Measurements from ENCODE around the gene SAGE1. TPM values are rescaled to one million over a fixed set of nuclear protein-coding genes. Genes with fewer than 3 reads are reported as not detected.
"Not testable (repeated sequence)": the region's sequence is repeated elsewhere in the genome, so short reads cannot be mapped to it uniquely, and the experiment has no call there.

The SAGE1 gene
- not detected in 2 replicates for total RNA-seq

DNA sequence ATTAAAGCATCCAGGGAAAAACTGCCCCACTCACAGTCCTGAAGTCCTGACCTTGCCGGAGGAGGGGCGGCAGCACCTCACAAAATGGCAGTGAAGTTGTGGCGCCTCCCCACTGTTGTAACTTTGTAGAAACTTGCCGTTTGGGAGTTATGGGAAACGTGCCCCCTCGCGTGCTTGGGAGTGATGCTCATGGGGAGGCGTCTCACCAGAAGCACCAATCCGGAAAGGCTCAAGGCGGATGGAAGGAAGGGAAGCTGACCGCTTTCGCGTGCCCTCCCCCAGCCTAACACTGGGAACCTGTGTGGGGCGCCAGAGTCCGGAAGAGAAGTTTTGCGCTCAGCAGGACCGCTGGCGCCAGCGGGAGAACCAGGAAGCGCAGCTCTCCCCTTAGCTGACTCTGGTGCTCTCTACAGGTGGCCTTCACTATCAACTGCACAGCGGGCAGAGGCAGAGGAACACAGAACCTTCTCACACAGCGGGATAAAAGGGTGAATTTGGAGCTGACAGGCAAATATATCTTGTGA, at the start of gene SAGE1, which contains the start of gene CT45A10:
Gene SAGE1 (plus strand): TSS at position 423 of the 524 bp plus-strand sequence. CDS start 2,527 bp downstream, outside the sequence.
Gene CT45A10 (minus strand): TSS at position 151 of the 524 bp plus-strand sequence. CDS start 8,100 bp downstream, outside the sequence.
- DNase-seq (ENCODE audit: low read depth in 2 of 2) = no peak

DNA sequence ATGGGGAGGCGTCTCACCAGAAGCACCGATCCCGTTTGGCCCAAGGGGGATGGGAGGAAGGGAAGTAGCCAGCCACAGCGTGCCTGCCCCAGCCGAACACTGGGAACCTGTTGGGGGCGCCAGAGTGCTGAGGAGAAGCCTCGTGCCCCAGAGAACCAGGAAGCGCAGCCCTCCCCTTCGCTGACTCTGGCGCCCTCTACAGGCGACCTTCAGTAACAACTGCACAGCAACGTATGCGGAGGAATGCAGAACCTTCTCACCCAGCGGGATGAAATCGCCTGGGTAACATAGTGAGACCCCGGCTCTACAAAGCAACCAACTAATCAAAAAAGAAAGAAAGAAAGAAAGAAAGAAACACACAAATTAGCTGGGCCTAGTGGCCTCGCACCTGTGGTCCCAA, 39.1 kb upstream of the SAGE1 start, which contains the start of gene CT45A8:
Gene CT45A8 (minus strand): TSS at position 101 of the 400 bp plus-strand sequence. CDS start 3,755 bp downstream, outside the sequence.
- not testable (repeated sequence) for DNase-seq (ENCODE audit: low read depth in 2 of 2)

DNA sequence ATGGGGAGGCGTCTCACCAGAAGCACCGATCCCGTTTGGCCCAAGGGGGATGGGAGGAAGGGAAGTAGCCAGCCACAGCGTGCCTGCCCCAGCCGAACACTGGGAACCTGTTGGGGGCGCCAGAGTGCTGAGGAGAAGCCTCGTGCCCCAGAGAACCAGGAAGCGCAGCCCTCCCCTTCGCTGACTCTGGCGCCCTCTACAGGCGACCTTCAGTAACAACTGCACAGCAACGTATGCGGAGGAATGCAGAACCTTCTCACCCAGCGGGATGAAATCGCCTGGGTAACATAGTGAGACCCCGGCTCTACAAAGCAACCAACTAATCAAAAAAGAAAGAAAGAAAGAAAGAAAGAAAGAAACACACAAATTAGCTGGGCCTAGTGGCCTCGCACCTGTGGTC, 21.8 kb upstream of the SAGE1 start, which contains the start of gene CT45A9:
Gene CT45A9 (minus strand): TSS at position 101 of the 400 bp plus-strand sequence. CDS start 3,751 bp downstream, outside the sequence.
- not testable (repeated sequence) for DNase-seq (ENCODE audit: low read depth in 2 of 2)

DNA sequence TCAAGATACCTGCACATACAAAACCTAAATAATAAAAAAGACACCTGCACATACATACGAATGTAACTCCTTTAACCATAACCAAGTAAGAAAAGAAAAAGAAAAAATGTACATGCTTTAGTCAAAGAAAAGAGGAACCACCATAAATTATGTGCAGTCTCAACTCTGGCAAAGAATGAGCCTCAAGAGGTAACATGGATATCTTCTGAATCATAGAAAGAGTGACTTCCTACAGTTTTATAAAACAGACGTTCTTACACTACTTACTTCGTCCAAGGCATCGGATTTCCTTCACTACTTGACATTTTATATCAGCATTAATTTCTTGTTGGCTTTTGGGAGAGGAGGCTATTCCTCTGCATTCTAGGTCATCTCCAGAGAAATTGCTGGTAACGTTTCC, 10.8 kb upstream of the SAGE1 start:
- not testable (repeated sequence) for DNase-seq (ENCODE audit: low read depth in 2 of 2)

GRCh38 chrX:135888230-135888629, 5.3 kb upstream of the SAGE1 start:
- not testable (repeated sequence) for DNase-seq (ENCODE audit: low read depth in 2 of 2)

- not testable (repeated sequence) for DNase-seq (ENCODE audit: low read depth in 2 of 2)
Observed at GRCh38 chrX:135888976-135889375, 4.5 kb upstream of the SAGE1 start.

DNA sequence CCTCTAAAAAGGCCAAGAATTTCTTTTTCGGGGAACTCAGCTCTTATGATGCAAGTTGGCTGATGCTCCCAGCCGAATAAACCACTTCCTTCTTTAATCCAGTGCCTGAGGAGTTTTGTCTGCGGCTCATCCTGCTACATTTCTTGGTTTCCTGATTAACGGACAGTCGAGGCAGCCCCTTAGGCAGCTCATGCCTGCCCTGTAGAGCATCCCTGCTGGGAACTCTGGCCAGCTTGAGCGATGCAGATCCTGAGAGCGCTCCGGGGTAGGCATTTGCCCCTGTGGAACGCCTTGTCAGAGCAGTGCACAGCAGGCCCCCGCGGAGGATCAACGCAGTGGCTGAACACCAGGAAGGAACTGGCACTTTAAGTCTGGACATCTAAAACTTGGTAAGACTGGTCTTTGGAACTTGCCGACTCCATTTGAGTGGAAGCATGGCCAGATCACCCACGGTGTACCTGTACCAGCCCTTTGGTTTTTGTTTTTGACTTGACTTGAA, 3.4 kb upstream of the SAGE1 start:
- DNase-seq (ENCODE audit: low read depth in 2 of 2) = no peak

GRCh38 chrX:135892781-135893180, 735 bp upstream of the SAGE1 start:
- DNase-seq (ENCODE audit: low read depth in 2 of 2) = no peak

GRCh38 chrX:135910251-135910650, 16.7 kb downstream of the SAGE1 start:
- DNase-seq (ENCODE audit: low read depth in 2 of 2) = no peak

GRCh38 chrX:135914404-135914803, 20.9 kb downstream of the SAGE1 start:
- no peak for DNase-seq (ENCODE audit: low read depth in 2 of 2)

DNA sequence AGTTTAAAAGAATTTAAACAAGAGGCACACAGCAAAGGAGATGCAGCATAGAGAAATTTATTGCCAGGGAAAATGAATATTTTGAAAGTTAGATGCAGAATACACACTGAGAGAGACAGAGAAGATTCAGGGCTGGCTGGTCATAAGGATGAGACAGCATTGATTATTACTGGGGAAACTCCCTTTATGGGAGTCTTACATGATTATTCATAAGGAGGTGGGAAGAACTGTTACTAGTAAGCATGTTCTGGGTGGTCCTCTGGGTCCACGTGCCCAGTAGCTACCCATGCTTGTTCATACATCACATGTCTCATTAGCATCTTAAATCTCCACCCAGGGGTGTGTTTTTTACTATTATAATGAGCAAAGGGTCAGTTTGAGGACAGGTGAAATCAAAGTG, 27.0 kb downstream of the SAGE1 start:
- not testable (repeated sequence) for DNase-seq (ENCODE audit: low read depth in 2 of 2)

DNA sequence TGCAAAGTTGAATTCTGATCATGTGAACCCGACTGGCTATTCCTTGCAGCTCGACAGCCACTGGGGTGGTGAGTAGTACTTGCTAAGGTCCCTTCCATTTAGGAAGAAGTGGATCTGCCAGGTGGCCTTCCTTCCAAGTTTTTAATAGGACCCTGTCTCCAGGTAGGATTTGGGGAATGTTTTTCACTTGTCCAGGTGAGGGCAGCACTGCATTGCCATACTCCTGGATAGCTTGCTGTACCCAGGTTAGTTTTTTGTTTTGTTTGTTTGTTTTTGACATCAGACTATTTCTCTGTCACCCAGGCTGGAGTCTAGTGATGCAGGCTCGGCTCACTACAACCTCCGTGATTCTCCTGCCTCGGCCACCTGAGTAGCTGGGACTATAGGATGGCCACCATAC, 29.8 kb downstream of the SAGE1 start:
- peak in 1 of 2 donors; percentile 6 for DNase-seq (ENCODE audit: low read depth in 2 of 2)

DNA sequence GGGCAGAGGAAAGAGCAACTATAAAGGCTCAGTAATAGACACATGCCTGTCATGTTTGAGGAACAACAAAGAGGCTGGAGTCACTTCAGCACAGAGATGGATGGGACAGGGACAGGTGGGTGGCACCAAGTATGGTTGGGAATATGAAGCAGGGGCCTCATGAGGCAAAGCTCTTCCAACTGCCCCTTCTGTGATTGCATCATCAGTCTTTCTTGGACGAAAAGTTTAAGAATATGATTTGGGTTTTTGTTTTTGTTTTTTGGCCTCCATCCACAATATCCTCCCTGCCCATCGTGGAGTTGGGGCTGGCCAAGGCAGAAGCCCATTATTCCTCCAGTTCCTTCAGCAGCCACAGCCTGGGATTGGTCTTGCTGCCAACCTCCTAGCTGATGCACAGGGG, 34.4 kb downstream of the SAGE1 start:
- DNase-seq (ENCODE audit: low read depth in 2 of 2) = no peak

- peak; percentile 10 to 40 for DNase-seq (ENCODE audit: low read depth in 2 of 2)
Observed at GRCh38 chrX:135931644-135932487, 38.4 kb downstream of the SAGE1 start.

DNA sequence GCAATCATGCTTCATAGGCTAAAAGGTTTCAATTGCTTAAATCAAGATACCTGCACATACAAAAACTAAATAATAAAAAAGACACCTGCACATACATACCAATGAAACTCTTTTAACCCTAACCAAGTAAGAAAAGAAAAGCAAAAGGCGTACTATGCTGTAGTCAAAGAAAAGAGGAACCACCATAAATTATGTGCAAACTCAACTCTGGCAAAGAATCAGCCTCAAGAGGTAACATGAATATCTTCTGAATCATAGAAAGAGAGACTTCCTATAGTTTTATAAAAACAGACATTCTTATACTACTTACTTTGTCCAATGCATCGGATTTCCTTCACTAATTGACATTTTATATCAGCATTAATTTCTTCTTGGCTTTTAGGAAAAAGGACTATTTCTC, 51.0 kb downstream of the SAGE1 start:
- no peak for DNase-seq (ENCODE audit: low read depth in 2 of 2)

GRCh38 chrX:135951291-135951690, 57.8 kb downstream of the SAGE1 start:
- no peak for DNase-seq (ENCODE audit: low read depth in 2 of 2)

Other genes starting within 250 kb of the SAGE1 start
- not detected in 2 replicates for gene CT45A1, start 180.1 kb upstream of the SAGE1 start, total RNA-seq
- gene CT45A3, start 125.5 kb upstream of the SAGE1 start, total RNA-seq = not detected in 2 replicates
- gene CT45A5, start 108.2 kb upstream of the SAGE1 start, total RNA-seq = not detected in 2 replicates
- gene CT45A6, start 90.9 kb upstream of the SAGE1 start, total RNA-seq = not detected in 2 replicates
- gene CT45A2, start 73.7 kb upstream of the SAGE1 start, total RNA-seq = not detected in 2 replicates
- gene CT45A7, start 56.4 kb upstream of the SAGE1 start, total RNA-seq = not detected in 2 replicates
- gene CT45A8, start 39.2 kb upstream of the SAGE1 start, total RNA-seq = not detected in 2 replicates
- not detected in 2 replicates for gene CT45A9, start 21.9 kb upstream of the SAGE1 start, total RNA-seq
- not detected in 2 replicates for gene CT45A10, start 272 bp upstream of the SAGE1 start, total RNA-seq
- 5.4 and 6.3 TPM in 2 replicates for gene MMGT1, start 80.3 kb downstream of the SAGE1 start, total RNA-seq
- gene SLC9A6, start 91.7 kb downstream of the SAGE1 start, total RNA-seq = 16.3 and 16.6 TPM in 2 replicates

All from dermis microvascular lymphatic vessel endothelial cell (primary cell).